LoVo (cell line): ENCODE measurements around the gene RAB3A.

Experiments
- DNase-seq: peaks from one replicate; pipeline ENCODE4 v3.0.0-alpha.2; 2016; ENCODE audit warnings: low spot score

The RAB3A gene

GRCh38 chr19:18197306-18197705, 6.5 kb downstream of the RAB3A start:
- no peak for DNase-seq

- DNase-seq, result no peak
Observed at GRCh38 chr19:18196511-18196845, 7.4 kb downstream of the RAB3A start.

GRCh38 chr19:18194554-18195238, 9.1 kb downstream of the RAB3A start:
- DNase-seq, result no peak

GRCh38 chr19:18194181-18194530, 9.7 kb downstream of the RAB3A start:
- DNase-seq, result no peak

- no peak for DNase-seq
Observed at GRCh38 chr19:18193388-18194180, 10.3 kb downstream of the RAB3A start.

GRCh38 chr19:18192673-18193387, 11.0 kb downstream of the RAB3A start, which contains the start of gene MPV17L2:
Gene MPV17L2, plus strand, starts transcription at chr19:18193218. Its CDS starts 64 bp downstream, at chr19:18193282.
- DNase-seq, result peak; percentile 99

GRCh38 chr19:18191640-18192062, 12.2 kb downstream of the RAB3A start:
- no peak for DNase-seq

GRCh38 chr19:18190278-18190677, 13.6 kb downstream of the RAB3A start:
- DNase-seq, result no peak

GRCh38 chr19:18185538-18185937, 18.3 kb downstream of the RAB3A start:
- no peak for DNase-seq

- DNase-seq, result no peak
Observed at GRCh38 chr19:18183529-18183928, 20.3 kb downstream of the RAB3A start.

GRCh38 chr19:18179957-18180356, 23.9 kb downstream of the RAB3A start:
- DNase-seq, result no peak

GRCh38 chr19:18176367-18177310, 27.2 kb downstream of the RAB3A start:
- DNase-seq, result no peak

- DNase-seq, result no peak
Observed at GRCh38 chr19:18174983-18175382, 28.9 kb downstream of the RAB3A start.

- DNase-seq, result peak; percentile 80
Observed at GRCh38 chr19:18173572-18174288, 30.1 kb downstream of the RAB3A start, which contains the start of gene IFI30. Gene IFI30, plus strand, starts transcription at chr19:18173813. Its CDS starts 29 bp downstream, at chr19:18173842.

- no peak for DNase-seq
Observed at GRCh38 chr19:18173054-18173571, 30.7 kb downstream of the RAB3A start.

GRCh38 chr19:18172331-18173053, 31.4 kb downstream of the RAB3A start:
- DNase-seq, result no peak

GRCh38 chr19:18171605-18172327, 32.1 kb downstream of the RAB3A start:
- DNase-seq, result no peak

- DNase-seq, result no peak
Observed at GRCh38 chr19:18170714-18171255, 33.1 kb downstream of the RAB3A start.
